Epithelial cell of esophagus (primary cell): ENCODE data around the gene SLC25A34.

Experiments used
- DNase-seq: peaks from one replicate; pipeline ENCODE4 v3.0.0; 2010; ENCODE audit warnings: low read depth
- H3K4me3 ChIP-seq: 2 replicates; pipeline ENCODE4 v1.5.1; 2011; ENCODE audit warnings: mild to moderate bottlenecking, low read length, control low read depth
- TF ChIP-seq, protein P1 (sequence below): IDR thresholded peaks from 2 replicates; pipeline ENCODE4 v1.5.1; 2011; ENCODE audit warnings: low read depth, mild to moderate bottlenecking, low read length, control low read depth, inconsistent platforms; ENCODE audit not compliant: insufficient read depth; ENCODE audit errors: missing control alignments

The SLC25A34 gene

DNA sequence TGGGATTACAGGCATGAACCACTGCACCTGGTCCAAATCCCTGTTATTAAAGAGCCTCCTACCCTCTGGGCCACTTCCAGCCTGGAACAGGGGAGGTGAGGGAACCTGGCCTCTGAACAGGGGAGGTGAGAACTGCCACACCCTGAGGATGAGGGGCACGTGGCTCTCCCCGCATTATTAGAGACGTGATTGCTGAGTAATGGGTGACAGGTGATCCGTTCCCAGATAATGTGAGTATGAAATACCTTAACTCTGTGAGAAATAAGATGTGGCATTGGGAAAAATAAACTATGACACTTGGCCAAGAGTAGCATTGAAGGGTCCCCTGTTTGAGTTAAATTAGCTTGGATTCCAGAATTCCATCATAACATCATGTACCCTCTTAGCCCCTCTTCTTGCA, 13.6 kb upstream of the SLC25A34 start:
- TF ChIP-seq, protein P1, sequence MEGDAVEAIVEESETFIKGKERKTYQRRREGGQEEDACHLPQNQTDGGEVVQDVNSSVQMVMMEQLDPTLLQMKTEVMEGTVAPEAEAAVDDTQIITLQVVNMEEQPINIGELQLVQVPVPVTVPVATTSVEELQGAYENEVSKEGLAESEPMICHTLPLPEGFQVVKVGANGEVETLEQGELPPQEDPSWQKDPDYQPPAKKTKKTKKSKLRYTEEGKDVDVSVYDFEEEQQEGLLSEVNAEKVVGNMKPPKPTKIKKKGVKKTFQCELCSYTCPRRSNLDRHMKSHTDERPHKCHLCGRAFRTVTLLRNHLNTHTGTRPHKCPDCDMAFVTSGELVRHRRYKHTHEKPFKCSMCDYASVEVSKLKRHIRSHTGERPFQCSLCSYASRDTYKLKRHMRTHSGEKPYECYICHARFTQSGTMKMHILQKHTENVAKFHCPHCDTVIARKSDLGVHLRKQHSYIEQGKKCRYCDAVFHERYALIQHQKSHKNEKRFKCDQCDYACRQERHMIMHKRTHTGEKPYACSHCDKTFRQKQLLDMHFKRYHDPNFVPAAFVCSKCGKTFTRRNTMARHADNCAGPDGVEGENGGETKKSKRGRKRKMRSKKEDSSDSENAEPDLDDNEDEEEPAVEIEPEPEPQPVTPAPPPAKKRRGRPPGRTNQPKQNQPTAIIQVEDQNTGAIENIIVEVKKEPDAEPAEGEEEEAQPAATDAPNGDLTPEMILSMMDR, result no peak
- no peak overlapping the region for H3K4me3 ChIP-seq
- no peak for DNase-seq

DNA sequence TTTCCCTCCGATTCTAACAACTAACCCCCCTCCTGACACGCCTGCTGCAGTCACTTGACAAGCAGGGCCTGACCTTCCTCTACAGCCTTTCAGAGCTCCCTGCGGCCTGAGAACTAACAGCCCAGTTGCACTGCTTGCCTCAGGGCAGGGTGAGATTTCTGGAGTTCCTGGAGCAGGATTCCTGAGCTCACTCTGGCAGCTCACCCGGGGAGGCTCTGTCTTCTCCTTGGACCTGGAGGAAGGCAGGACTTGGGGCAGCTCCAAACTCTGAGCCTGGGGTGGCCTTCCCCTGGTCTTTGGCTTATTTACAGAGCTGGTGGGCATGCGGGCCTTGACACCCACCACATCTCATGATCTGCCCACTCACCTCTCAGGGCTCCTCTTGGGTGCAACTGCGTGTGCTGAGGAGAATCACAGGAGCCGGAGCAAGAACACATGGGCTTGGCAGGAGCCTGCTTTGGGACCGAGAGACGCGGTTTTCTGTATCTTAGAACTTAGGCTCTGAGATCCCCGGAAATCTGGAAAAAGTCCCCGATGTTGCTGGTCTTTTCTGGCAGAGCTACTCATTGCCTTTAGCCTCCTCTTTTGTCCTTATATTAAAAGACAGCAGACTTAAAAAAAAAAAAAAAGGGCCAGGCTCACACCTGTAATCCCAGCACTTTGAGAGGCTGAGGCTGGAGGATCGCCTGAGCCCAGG, 13.1 kb upstream of the SLC25A34 start:
- TF ChIP-seq, protein P1, result no peak
- no peak overlapping the region for H3K4me3 ChIP-seq
- no peak for DNase-seq

DNA sequence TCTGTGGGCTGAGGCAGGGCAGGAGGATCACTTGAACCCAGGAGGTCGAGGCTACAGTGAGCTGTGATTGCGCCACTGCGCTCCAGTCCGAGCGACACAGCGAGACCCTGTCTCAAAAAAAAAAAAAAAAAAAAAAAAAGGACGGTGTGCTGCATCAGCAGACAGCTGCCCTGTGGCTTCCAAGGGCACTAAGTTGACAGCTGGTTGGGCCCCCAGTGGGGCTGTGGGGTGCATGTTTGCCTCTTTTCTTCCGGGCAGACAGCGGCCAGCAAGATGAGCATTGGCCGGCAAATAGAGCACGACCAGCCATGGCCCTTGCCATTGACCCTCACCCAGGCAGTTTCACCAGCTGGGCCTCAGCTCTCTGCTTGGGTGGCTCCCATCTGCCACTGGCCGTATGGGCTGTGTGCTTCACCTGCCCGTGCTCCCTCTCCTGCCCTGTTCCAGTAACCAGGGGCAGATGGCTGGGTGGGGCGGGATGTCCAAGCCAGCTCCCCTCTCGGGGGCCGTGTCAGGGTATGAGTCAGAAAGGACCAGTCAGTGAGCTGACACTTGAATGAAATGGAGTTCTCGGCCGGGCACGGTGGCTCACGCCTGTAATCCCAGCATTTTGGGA, 12.3 kb upstream of the SLC25A34 start:
- TF ChIP-seq, protein P1, result no peak
- H3K4me3 ChIP-seq, result no peak overlapping the region

DNA sequence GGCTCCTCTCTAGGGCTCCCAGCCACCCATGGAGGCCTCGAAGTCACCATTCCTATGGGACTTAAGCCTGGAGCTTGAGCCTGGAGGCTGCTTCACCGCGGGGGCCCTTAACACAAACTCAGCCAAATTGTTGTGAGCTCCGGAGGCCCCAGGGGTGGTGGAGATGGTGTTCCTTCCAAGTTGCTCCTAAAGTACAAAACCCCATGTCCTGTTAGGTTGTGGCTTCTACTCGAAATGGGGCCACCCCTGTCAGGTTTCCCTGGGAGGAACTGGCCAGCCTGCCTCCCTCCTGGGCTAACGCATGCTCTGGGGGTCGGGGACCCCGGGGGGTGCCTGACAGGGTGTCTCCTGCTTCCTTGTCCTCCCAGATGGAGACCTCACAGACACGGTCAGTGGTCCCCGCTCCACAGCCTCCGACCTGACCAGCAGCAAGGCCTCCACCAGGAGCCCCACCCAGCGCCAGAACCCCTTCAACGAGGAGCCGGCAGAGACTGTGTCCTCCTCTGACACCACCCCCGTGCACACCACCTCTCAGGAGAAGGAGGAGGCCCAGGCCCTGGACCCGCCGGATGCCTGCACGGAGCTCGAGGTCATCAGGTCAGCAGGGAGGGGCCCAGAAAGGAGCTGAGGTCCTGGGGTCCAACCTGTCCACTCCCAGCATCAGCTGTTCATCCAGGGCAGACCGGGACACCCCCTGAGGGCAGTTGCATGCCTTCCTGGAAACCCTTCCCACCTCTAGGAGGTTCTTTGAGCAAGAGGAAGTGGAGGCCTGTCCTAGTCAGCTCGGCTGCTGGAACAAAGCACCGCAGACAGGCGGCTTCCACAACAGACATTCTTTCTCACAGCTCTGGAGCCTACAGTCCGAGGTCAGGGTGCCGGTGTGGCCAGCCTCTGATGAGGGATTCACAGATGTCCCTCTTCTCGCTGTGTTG, 10.8 kb upstream of the SLC25A34 start:
- TF ChIP-seq, protein P1, result no peak
- DNase-seq, result no peak
- no peak overlapping the region for H3K4me3 ChIP-seq

More for the DNA sequence above, 12.3 kb upstream of the SLC25A34 start:
- DNase-seq, result no peak

DNA sequence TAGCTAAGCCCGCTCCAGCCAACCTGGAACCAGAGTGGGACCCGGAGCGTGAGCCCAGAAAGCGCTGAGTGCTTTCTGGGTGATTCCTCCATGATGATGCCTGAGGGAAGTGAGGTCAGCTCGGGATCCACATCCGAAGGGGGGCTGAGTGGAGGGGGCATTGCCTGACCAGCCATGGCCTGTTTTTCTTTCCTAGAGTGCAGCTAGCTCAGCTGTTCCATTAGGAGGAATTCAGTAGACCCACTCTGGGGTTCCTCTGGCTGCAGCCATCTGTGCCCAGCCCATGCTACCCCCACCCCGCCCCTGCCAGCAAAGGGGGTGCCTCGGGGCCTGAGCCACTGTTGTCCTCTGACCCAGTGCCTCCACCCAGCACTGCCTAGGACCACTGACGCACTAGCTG, 9.6 kb upstream of the SLC25A34 start:
- DNase-seq, result no peak
- no peak overlapping the region for H3K4me3 ChIP-seq
- TF ChIP-seq, protein P1, result no peak

DNA sequence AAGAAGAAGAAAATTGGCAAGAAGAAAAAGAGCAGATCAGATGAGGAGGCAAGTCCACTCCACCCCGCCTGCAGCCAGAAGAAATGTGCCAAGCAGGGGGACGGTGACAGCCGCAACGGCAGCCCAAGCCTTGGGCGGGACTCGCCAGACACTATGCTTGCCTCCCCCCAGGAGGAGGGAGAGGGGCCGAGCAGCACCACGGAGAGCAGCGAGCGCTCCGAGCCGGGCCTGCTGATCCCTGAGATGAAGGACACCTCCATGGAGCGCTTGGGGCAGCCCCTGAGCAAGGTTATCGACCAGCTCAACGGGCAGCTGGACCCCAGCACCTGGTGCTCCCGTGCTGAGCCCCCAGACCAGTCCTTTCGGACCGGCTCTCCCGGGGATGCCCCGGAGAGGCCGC, 9.0 kb upstream of the SLC25A34 start:
- TF ChIP-seq, protein P1, result no peak
- no peak for DNase-seq
- no peak overlapping the region for H3K4me3 ChIP-seq
